Naive thymus-derived CD8-positive, alpha-beta T cell (primary cell): ENCODE data around the gene LAMP5. TPM values are rescaled to one million over a fixed set of nuclear protein-coding genes. Genes with fewer than 3 reads are reported as not detected.
A peak's percentile ranks its signal among the peaks of the same experiment; 100 is the strongest.

Experiments used
- ATAC-seq, 2 donors: fragments of 150-1000 bp; cut with Tn5 transposase in 1 of 2; sonication (Bioruptor Pico), chemical (Tn5 transposase) in 1 of 2; 1 replicate in 1 of 2; 2 replicates in 1 of 2; pipeline ENCODE4 v1.10.0; 2021; ENCODE audit warnings: mild to moderate bottlenecking in 2 of 2, moderate library complexity in 2 of 2
- POLR2A ChIA-PET: fragments of 350-600 bp; sonication (Branson Sonifier 250); formaldehyde crosslinking; loops from one replicate; lab custom pipeline; 2021; ENCODE audit warnings: antibody characterized with exemption; lab: Charles Lee
- DNase-seq, 10 donors: peaks; one replicate each; pipeline versions ENCODE4 v3.0.0 to v3.0.0-alpha.2; 2020 to 2022
- H3K27ac Mint-ChIP-seq, 10 donors: one replicate each; pipeline ENCODE4 v1.8.0; 2020 to 2022; ENCODE audit warnings: mild to moderate bottlenecking in 10 of 10, mixed read lengths in 10 of 10, moderate library complexity in 4 of 10, inconsistent platforms in 1 of 10
- H3K27me3 Mint-ChIP-seq, 5 donors: one replicate each; pipeline ENCODE4 v1.8.0; 2021 to 2022; ENCODE audit warnings: mixed read lengths in 5 of 5
- H3K36me3 Mint-ChIP-seq, 3 donors: one replicate each; pipeline ENCODE4 v1.8.0; 2020 to 2022; ENCODE audit warnings: mixed read lengths in 3 of 3, mild to moderate bottlenecking in 2 of 3, inconsistent platforms in 1 of 3
- H3K4me1 Mint-ChIP-seq, 4 donors: one replicate each; pipeline ENCODE4 v1.8.0; 2021 to 2022; ENCODE audit warnings: mixed read lengths in 4 of 4
- H3K4me3 Mint-ChIP-seq, 10 donors: one replicate each; pipeline ENCODE4 v1.8.0; 2020 to 2022; ENCODE audit warnings: mild to moderate bottlenecking in 10 of 10, mixed read lengths in 10 of 10, moderate library complexity in 6 of 10, inconsistent platforms in 1 of 10
- H3K9me3 Mint-ChIP-seq, 9 donors: one replicate each; pipeline ENCODE4 v1.8.0; 2020 to 2022; ENCODE audit warnings: mixed read lengths in 9 of 9, mild to moderate bottlenecking in 3 of 9, inconsistent platforms in 1 of 9, moderate library complexity in 1 of 9
- polyA plus RNA-seq, 3 donors: library from polyadenylated mRNA; unstranded; fragments of 300-500 nt; fragmentation: Illumina TruSeq; gene quantifications; one replicate each; pipeline ENCODE4 v1.2.3, GENCODE V29; 2021
- total RNA-seq, 8 experiments: library from RNA in 2 of 8; stranded (reverse) in 2 of 8; gene quantifications; one replicate each; pipeline ENCODE4 v1.2.3 and lab custom pipeline; 2021 to 2026

LAMP5 gene
- total and polyA plus RNA-seq, 5 experiments from 2014 or later, result not detected

- no peak overlapping the region for H3K4me3 Mint-ChIP-seq
- DNase-seq (no peak), ATAC-seq (no peak)
- H3K27me3 Mint-ChIP-seq, result peaks cover 11 to 48% (median 32%) of the 10 kb centered on the region in 5 donors
- H3K27ac Mint-ChIP-seq, result no peak overlapping the region
- POLR2A ChIA-PET, result no interaction called here
- peaks cover 0 to 15% (median 0%) of the 10 kb centered on the region in 4 donors for H3K4me1 Mint-ChIP-seq
- no peaks in the 10 kb centered on the region for H3K36me3 Mint-ChIP-seq
- H3K9me3 Mint-ChIP-seq, result peaks cover 0 to 9% (median 0%) of the 10 kb centered on the region in 9 donors
These were observed 8.0 kb upstream of the LAMP5 start for GRCh38 chr20:9506280-9506821.

DNA sequence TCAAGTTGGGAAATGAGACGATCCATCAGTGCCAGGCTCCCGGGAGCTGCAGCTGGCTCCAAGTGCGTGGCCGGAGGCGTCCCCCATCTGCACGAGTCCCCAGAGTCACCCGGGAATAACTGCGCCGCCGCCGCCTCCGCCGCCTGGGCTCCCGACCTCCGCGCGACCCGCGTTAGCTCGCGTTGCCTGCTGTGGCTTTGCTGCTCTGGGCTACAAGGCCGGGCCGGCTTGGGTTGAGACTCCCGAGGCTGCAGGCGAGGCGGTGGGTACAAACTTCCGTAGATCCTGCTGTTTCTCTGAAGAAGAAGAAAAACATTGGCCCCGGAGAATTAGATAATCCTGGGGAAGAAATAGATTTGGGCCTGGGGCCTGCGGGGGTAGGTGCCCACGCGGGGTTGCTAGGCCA, 7.4 kb upstream of the LAMP5 start:
- no peak for DNase-seq
- peaks cover 0 to 9% (median 0%) of the 10 kb centered on the region in 9 donors for H3K9me3 Mint-ChIP-seq

DNA sequence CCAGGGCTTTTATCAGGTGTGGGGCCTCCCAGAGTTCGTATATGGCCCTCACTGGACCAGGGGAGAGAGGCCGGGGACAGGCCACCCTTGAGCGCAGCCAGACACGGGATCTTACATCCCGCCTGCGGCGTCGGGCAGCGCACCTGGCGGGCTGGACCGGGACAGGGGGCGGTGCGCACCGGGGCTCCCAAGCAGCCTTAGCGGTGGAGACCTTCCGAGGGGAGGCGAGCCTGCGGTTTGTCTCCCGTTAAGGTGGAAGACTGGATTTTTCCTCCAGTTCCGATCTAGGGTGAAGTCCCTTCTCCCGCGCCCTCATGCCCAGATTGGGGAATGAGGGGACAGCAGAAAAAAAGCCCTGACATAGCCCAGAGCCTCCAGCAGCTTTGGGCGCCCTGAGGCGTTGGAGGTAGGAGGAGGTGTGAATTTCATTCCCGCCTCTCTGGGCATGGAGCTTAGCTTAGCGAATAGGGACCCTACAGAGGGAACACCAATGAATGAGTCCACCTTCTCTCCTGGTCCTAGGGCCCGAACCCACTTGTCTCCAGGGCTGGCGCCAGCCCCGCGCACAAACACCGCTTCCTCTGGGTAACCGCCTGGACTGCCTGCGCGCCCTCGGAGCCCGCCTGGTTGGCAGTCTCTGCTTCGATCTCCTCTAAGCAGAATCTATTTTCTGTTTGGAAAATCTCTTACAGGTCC, 6.7 kb upstream of the LAMP5 start:
- DNase-seq, result no peak
- Mint-ChIP-seq H3K27me3 (peaks cover 17 to 52% (median 38%) of the 10 kb centered on the region in 5 donors), H3K36me3 (no peaks in the 10 kb centered on the region), H3K9me3 (peaks cover 0 to 9% (median 0%) of the 10 kb centered on the region in 9 donors), H3K4me1 (peaks cover 0 to 17% (median 0%) of the 10 kb centered on the region in 4 donors), H3K27ac (no peak overlapping the region), H3K4me3 (no peak overlapping the region)
- POLR2A ChIA-PET, result no interaction called here
- ATAC-seq, result no peak

More for the DNA sequence above, 7.4 kb upstream of the LAMP5 start:
- peak overlapping the region in 1 of 10 donors; percentile 11 for H3K4me3 Mint-ChIP-seq
- POLR2A ChIA-PET, result no interaction called here
- no peak overlapping the region for H3K27ac Mint-ChIP-seq
- H3K36me3 Mint-ChIP-seq, result no peaks in the 10 kb centered on the region
- peaks cover 0 to 17% (median 0%) of the 10 kb centered on the region in 4 donors for H3K4me1 Mint-ChIP-seq
- no peak for ATAC-seq
- peaks cover 15 to 52% (median 38%) of the 10 kb centered on the region in 5 donors for H3K27me3 Mint-ChIP-seq

- no peaks in the 10 kb centered on the region for H3K36me3 Mint-ChIP-seq
- ATAC-seq, result no peak
- no peak overlapping the region for H3K4me3 Mint-ChIP-seq
- peaks cover 17 to 52% (median 40%) of the 10 kb centered on the region in 5 donors for H3K27me3 Mint-ChIP-seq
- H3K4me1 Mint-ChIP-seq, result peaks cover 0 to 17% (median 0%) of the 10 kb centered on the region in 4 donors
- peaks cover 0 to 9% (median 0%) of the 10 kb centered on the region in 9 donors for H3K9me3 Mint-ChIP-seq
- no peak for DNase-seq
- POLR2A ChIA-PET, result no interaction called here
- H3K27ac Mint-ChIP-seq, result no peak overlapping the region
These were observed 6.1 kb upstream of the LAMP5 start for GRCh38 chr20:9508240-9508661.

DNA sequence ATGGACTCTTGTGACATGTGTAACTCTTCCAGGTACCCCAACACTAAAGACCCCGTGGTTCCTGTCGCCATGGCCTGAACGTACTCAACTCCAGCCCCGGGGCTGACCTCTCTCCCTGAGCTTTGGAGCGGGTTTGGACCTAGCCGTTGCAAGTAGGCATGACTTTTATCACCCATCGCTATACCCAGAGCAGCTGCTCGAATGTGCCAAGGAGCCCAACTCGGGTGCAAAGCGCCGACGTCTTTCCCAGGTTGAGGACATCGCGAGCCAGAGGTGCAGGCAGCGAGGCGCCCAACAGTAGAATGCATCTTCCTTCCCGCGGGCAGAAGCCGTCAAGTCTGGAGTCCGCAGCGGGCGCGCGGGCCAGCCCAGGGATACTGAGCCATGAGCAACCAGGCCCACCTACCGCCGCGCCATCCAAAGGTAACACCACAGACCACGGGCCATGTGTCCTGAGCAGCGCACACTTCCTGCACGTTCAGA, 5.7 kb upstream of the LAMP5 start:
- H3K27ac Mint-ChIP-seq, result no peak overlapping the region
- ATAC-seq (no peak), DNase-seq (no peak)
- H3K36me3 Mint-ChIP-seq, result no peaks in the 10 kb centered on the region
- peaks cover 0 to 17% (median 0%) of the 10 kb centered on the region in 4 donors for H3K4me1 Mint-ChIP-seq
- POLR2A ChIA-PET, result no interaction called here
- peaks cover 0 to 9% (median 0%) of the 10 kb centered on the region in 9 donors for H3K9me3 Mint-ChIP-seq
- peak overlapping the region in 1 of 10 donors; percentile 9 for H3K4me3 Mint-ChIP-seq
- peaks cover 17 to 51% (median 39%) of the 10 kb centered on the region in 5 donors for H3K27me3 Mint-ChIP-seq

- Mint-ChIP-seq H3K27ac (no peak overlapping the region), H3K36me3 (no peaks in the 10 kb centered on the region), H3K27me3 (peaks cover 20 to 54% (median 44%) of the 10 kb centered on the region in 5 donors), H3K9me3 (peaks cover 0 to 9% (median 0%) of the 10 kb centered on the region in 9 donors), H3K4me3 (peak overlapping the region in 1 of 10 donors; percentile 9), H3K4me1 (peaks cover 0 to 17% (median under 1%) of the 10 kb centered on the region in 4 donors)
- no peak for DNase-seq
- POLR2A ChIA-PET, result no interaction called here
- no peak for ATAC-seq
These were observed 5.1 kb upstream of the LAMP5 start for GRCh38 chr20:9509246-9509645.

- DNase-seq (no peak), ATAC-seq (no peak)
- POLR2A ChIA-PET, result no interaction called here
- peaks cover 0 to 27% (median 2%) of the 10 kb centered on the region in 4 donors for H3K4me1 Mint-ChIP-seq
- no peak overlapping the region for H3K4me3 Mint-ChIP-seq
- H3K27ac Mint-ChIP-seq, result no peak overlapping the region
- H3K27me3 Mint-ChIP-seq, result peaks cover 28 to 63% (median 52%) of the 10 kb centered on the region in 5 donors
- H3K9me3 Mint-ChIP-seq, result peaks cover 0 to 10% (median 0%) of the 10 kb centered on the region in 9 donors
- no peaks in the 10 kb centered on the region for H3K36me3 Mint-ChIP-seq
These were observed 3.5 kb upstream of the LAMP5 start for GRCh38 chr20:9510911-9511310.

GRCh38 chr20:9514072-9514460, 324 bp upstream of the LAMP5 start:
- DNase-seq, result no peak
- POLR2A ChIA-PET, result no interaction called here
- peaks cover 0 to 2% (median 0%) of the 10 kb centered on the region in 3 donors for H3K36me3 Mint-ChIP-seq
- H3K9me3 Mint-ChIP-seq, result peaks cover 0 to 9% (median 0%) of the 10 kb centered on the region in 9 donors
- peaks cover 0 to 24% (median 2%) of the 10 kb centered on the region in 4 donors for H3K4me1 Mint-ChIP-seq
- no peak overlapping the region for H3K27ac Mint-ChIP-seq
- peaks cover 42 to 72% (median 57%) of the 10 kb centered on the region in 5 donors for H3K27me3 Mint-ChIP-seq
- H3K4me3 Mint-ChIP-seq, result no peak overlapping the region
- no peak for ATAC-seq

- H3K27me3 Mint-ChIP-seq, result peaks cover 44 to 71% (median 51%) of the 10 kb centered on the region in 5 donors
- peaks cover 0 to 21% (median 2%) of the 10 kb centered on the region in 4 donors for H3K4me1 Mint-ChIP-seq
- H3K36me3 Mint-ChIP-seq, result peaks cover 0 to 2% (median 0%) of the 10 kb centered on the region in 3 donors
- H3K9me3 Mint-ChIP-seq, result peaks cover 0 to 7% (median 0%) of the 10 kb centered on the region in 9 donors
- H3K27ac Mint-ChIP-seq, result no peak overlapping the region
- DNase-seq (no peak), ATAC-seq (no peak)
- H3K4me3 Mint-ChIP-seq, result peak overlapping the region in 1 of 10 donors; percentile 52
- POLR2A ChIA-PET, result no interaction called here
These were observed 810 bp downstream of the LAMP5 start for GRCh38 chr20:9515214-9515585.

DNA sequence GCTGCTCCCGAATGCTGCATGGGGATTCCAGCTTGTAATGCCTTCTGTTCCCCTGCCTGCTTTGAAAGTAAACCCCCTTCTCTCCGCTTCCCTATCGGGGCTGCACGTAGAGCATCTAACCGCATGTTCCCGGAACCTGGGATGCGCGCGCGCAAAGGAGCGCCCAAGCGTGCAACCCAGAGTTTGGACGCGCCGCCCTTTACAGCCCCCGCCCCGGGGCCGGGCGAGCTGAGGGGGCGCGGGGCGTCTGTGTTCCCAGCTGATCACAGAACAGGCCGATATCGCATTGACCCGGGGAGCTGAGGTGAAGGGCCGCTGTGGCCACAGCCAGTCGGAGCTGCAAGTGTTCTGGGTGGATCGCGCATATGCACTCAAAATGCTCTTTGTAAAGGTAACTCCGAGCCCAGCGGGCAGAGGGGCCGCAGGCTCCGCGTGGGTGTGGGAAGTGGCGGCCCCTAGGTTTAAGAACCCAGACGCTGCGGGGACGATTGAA, 1.4 kb downstream of the LAMP5 start:
- ATAC-seq (no peak), DNase-seq (no peak)
- peaks cover 0 to 20% (median 2%) of the 10 kb centered on the region in 4 donors for H3K4me1 Mint-ChIP-seq
- POLR2A ChIA-PET, result no interaction called here
- peaks cover 48 to 77% (median 55%) of the 10 kb centered on the region in 5 donors for H3K27me3 Mint-ChIP-seq
- peak overlapping the region in 1 of 10 donors; percentile 52 for H3K4me3 Mint-ChIP-seq
- H3K27ac Mint-ChIP-seq, result no peak overlapping the region
- peaks cover 0 to 7% (median 0%) of the 10 kb centered on the region in 9 donors for H3K9me3 Mint-ChIP-seq
- peaks cover 0 to 2% (median 0%) of the 10 kb centered on the region in 3 donors for H3K36me3 Mint-ChIP-seq

- Mint-ChIP-seq H3K4me1 (peaks cover 0 to 18% (median 2%) of the 10 kb centered on the region in 4 donors), H3K27me3 (peaks cover 47 to 79% (median 58%) of the 10 kb centered on the region in 5 donors), H3K4me3 (peak overlapping the region in 1 of 10 donors; percentile 52), H3K27ac (no peak overlapping the region), H3K9me3 (peaks cover 0 to 7% (median 0%) of the 10 kb centered on the region in 9 donors), H3K36me3 (peaks cover 0 to 2% (median 0%) of the 10 kb centered on the region in 3 donors)
- DNase-seq (no peak), ATAC-seq (no peak)
- POLR2A ChIA-PET, result no interaction called here
These were observed 2.0 kb downstream of the LAMP5 start for GRCh38 chr20:9516234-9516871.
